CD4-positive, alpha-beta T cell treated with Interleukin-21 for 1 hour (primary cell): ENCODE data around the gene FAM117B.
"Not testable (repeated sequence)": the region's sequence is repeated elsewhere in the genome, so short reads cannot be mapped to it uniquely, and the experiment has no call there.

ENCODE experiments used
- DNase-seq: peaks from one replicate; pipeline ENCODE4 v3.0.0-alpha.2; 2020

FAM117B gene

DNA sequence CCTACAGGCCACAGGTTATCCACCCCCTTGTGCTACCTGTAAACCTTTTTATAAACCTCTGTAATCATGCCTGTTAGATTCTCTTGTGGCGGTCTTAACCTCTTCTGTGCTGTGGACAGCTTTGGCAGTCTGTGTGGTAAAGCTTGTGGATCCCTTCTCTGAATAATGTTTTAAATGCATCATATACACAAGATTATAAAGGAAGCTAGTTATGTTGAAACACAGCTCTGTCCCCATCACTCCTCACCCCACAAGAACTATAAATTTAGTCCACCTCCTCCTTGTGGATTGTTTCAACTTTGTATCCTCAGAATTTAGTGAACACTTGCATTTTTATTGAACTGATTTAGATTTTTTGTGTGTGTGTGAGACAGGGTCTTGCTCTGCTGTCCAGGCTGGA lies 129.1 kb downstream of the FAM117B start:
- DNase-seq, result no peak

- DNase-seq, result no peak
Observed at GRCh38 chr2:202764991-202765390, 130.2 kb downstream of the FAM117B start.

GRCh38 chr2:202765436-202765835 lies 130.7 kb downstream of the FAM117B start:
- DNase-seq, result no peak

DNA sequence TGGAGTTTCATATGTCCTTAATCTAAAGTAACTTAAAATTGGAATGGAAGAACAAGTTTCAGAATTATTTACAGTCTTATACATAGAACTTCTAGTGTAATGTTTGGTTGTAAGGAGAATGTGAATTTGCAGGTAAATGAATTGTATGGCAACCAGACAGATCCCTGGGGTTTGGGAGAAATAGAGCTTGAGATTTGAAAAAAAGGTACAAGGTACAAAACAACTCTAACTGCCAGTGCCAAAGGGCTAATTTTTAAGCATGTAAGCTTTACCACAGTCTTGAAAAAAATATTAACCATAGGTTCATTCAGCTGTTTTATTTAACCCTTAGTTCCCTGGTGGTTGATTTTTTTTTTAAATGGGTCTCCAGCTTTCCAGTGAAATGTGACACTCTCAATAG lies 133.5 kb downstream of the FAM117B start:
- no peak for DNase-seq

DNA sequence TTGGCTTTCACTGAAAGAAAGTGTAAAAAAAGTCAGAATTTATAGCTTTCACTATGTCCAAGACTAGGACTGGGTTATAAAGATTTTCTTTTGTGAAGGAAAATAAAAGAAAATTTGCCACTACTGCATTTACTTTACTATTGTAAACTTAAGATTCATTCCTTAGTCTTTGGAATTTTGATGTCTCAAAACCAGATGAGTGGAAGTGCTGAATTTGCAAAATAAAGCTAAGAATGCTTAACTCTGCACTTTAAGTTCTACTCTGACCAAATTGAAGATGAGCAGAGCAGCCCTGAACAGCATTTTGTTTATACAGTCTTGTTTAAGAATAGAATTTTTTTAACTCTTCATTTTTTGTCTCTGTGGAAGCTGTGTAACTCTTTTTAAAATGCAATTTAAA lies 134.4 kb downstream of the FAM117B start:
- DNase-seq, result no peak

- DNase-seq, result no peak
Observed at GRCh38 chr2:202771336-202771735, 136.6 kb downstream of the FAM117B start.

GRCh38 chr2:202771741-202772460 lies 137.1 kb downstream of the FAM117B start:
- DNase-seq, result no peak

DNA sequence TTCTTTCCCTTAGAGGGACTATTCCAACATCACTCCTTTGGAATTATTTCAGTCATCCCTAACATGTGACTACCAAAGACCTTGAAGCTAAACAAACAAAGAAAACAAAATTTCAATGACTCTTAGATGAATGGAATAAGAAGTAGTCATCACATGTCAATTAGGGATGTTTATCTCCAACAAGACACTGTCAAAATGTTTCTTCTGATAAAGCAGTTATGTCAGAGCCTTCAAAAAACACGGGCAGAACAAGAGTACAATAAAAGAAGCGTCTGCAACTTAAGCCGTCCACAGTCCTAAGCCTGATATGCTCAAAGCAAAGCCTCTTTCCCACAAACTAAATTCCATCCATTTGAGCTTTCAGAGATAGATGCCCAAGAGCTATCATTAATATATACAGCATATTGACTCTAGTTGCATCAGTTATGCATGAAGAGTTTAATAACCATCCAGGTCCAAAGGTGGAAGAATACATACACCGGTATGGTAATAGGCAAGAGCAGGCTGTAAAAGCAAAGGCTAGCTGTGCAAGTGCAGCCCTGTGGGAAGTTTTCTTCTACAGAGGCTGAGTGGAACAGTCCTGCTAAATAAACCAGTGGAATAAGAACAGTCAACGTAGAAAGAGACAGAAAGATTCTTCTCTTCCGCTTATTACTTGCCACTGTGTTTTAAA lies 138.7 kb downstream of the FAM117B start:
- DNase-seq, result no peak

DNA sequence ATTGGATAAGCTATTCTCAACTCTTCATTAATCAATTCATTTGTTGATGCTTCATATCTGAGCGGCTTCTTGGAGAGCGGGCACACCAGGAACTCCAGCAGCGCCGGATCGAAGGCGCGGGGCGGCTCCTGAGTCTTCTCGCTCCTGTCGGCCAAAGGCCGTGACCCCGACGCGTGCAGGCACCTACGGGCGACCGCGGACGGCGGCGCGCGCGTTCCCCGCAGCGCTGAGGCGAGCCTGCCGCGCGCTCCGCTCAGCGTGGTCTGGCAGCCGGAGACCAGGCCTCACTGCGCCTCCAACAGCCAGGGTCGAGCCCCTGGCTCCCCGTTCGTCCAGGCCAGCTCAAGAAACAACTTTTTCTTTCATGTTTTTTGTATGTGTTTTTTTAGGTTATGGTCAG lies 139.3 kb downstream of the FAM117B start:
- no peak for DNase-seq

DNA sequence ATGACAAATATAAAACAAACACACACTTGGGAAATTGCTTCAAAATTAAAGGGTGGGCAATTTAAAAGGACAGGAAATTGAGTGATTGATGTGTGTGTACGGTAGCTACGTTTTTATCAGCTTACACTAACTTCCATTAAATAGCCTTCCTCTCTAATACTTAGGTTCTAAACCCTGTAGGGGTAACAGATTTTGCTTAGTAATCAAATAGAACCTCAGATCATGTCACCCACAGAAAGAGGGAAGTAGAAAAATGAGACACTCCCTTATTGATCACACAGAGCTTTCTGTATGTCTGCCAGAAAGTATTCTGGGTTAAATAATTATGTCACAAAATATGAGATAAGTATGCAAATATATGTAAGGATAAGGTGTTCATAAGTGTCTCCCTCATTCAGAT lies 143.4 kb downstream of the FAM117B start:
- no peak for DNase-seq

GRCh38 chr2:202780514-202781021 lies 145.8 kb downstream of the FAM117B start:
- no peak for DNase-seq

GRCh38 chr2:202782940-202783558 lies 148.3 kb downstream of the FAM117B start:
- no peak for DNase-seq

GRCh38 chr2:202786842-202787241 lies 152.1 kb downstream of the FAM117B start:
- no peak for DNase-seq

DNA sequence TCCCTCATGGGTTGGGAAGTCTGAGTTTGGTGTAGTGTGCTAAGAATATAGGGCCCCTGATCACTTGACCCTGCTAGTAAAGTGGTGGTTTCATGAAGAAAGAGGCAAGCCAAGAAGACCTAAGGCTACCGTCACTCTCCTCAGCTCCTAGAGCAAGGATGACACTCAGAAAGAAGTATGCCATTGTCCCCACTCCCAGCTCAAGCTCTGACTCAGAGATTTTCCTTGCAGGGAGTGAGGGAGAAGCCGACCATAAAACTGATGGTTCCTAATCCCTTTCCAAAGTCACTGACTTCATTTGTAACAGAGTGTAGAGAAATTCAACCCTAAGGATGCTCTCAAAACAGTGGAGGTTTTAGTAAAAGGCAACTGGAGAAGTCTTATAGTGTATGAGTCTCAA lies 155.9 kb downstream of the FAM117B start:
- no peak for DNase-seq

GRCh38 chr2:202797944-202798343 lies 163.2 kb downstream of the FAM117B start:
- no peak for DNase-seq

DNA sequence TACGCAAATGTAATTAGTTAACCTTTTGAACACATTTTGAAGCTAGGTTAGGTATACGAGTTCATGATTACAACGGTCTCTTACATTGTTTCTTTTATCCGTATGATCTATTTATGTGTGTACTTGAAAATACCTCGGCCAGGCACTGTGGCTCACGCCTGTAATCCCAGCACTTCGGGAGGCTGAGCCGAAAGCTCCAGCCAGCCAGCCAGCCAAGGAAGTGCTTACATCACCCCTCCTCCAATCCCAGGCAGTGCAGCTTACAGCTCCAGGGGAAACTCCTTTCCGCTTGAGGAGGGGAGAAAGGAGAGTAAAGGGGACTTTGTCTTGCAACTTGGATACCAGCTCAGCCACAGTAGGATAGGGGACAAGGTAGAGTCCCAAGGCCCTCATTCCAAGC lies 171.1 kb downstream of the FAM117B start:
- DNase-seq, result not testable (repeated sequence)

GRCh38 chr2:202807431-202808138 lies 172.8 kb downstream of the FAM117B start:
- not testable (repeated sequence) for DNase-seq

- DNase-seq, result no peak
Observed at GRCh38 chr2:202808754-202809153, 174.0 kb downstream of the FAM117B start.

DNA sequence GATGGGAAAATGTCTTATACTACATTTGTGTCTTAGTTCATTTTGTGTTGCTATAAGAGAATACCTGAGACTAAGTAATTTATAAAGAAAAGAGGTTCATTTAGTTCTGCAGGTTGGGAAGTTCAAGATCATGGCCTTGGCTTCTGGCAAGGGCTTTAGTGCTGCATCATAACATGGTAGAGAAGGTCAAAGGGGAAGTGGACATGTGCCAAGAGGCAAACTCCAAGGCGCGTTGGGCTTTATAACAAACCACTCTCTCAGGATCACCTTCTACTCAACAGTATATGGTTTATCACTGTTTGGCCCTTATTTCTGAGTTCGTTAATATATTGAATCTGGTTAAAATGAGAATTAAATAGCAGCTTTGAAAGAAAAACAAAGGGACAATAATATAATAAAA lies 178.6 kb downstream of the FAM117B start:
- DNase-seq, result no peak

DNA sequence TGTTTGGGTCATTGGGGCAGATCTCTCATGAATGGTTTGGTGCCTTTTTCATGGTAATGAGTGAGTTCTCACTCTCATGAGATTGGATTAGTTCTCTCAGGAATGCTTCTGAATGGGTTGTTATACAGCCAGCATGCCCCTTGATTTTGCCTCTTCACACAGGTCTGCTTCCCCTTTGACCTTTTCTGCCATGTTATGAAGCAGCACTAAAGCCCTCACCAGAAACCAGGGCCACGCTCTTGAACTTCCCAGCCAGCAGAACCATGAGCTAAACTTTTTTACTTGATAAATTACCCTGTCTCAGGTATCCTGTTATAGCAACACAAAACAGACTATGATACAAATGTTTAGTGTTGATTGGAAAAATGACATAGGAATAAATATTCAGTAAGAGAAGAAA lies 179.5 kb downstream of the FAM117B start:
- no peak for DNase-seq

GRCh38 chr2:202815548-202816360 lies 181.0 kb downstream of the FAM117B start:
- DNase-seq, result no peak

- no peak for DNase-seq
Observed at GRCh38 chr2:202817771-202818170, 183.0 kb downstream of the FAM117B start.
